Smooth muscle cell of the umbilical artery (primary cell): ENCODE data around the gene EIF4G1. TPM values are rescaled to one million over a fixed set of nuclear protein-coding genes. Genes with fewer than 3 reads are reported as not detected.

ENCODE experiments used
- total RNA-seq: library from RNA; depleted of rRNA; stranded (reverse); fragments of >200 nt; gene quantifications from 2 replicates; pipeline ENCODE4 v1.2.3, GENCODE V29; 2014

EIF4G1 gene
- total RNA-seq = 258 and 495 TPM in 2 replicates

GRCh38 chr3:184314363-184314699 lies at the start of gene EIF4G1:
EIF4G1 (plus strand) TSS chr3:184314606; CDS start chr3:184315797, 1,191 bp downstream.

GRCh38 chr3:184275961-184276910 lies 38.2 kb upstream of the EIF4G1 start, which contains the start of gene ECE2:
ECE2 (plus strand) TSS chr3:184276022; CDS start chr3:184276154, 132 bp downstream.

GRCh38 chr3:184298759-184299487 lies 15.5 kb upstream of the EIF4G1 start, which contains the start of gene PSMD2:
PSMD2 (plus strand) TSS chr3:184299241; CDS start chr3:184299267, 26 bp downstream.

GRCh38 chr3:184337399-184337714 lies 23.0 kb downstream of the EIF4G1 start, which contains the start of gene FAM131A:
FAM131A (plus strand) TSS chr3:184337600; CDS start chr3:184337631, 31 bp downstream.

GRCh38 chr3:184361532-184361931 lies 47.1 kb downstream of the EIF4G1 start, which contains the start of the genes CLCN2 and POLR2H:
CLCN2 (minus strand) TSS chr3:184361605; CDS start chr3:184361479, 126 bp downstream.
POLR2H (plus strand) TSS chr3:184361710; CDS start chr3:184363493, 1,783 bp downstream.

GRCh38 chr3:184377882-184378445 lies 63.6 kb downstream of the EIF4G1 start, which contains the start of gene THPO:
THPO (minus strand) TSS chr3:184378207; CDS start chr3:184376259, 1,948 bp downstream.

GRCh38 chr3:184379358-184380184 lies 65.2 kb downstream of the EIF4G1 start, which contains the start of gene CHRD:
CHRD (plus strand) TSS chr3:184380054; CDS start chr3:184380319, 265 bp downstream.

Other genes starting within 250 kb of the EIF4G1 start
- gene HTR3E, start 217.5 kb upstream of the EIF4G1 start, total RNA-seq = not detected in 2 replicates
- gene EIF2B5, start 179.2 kb upstream of the EIF4G1 start, total RNA-seq = 25.2 and 29.4 TPM in 2 replicates
- 41.6 and 63.3 TPM in 2 replicates for gene DVL3, start 159.2 kb upstream of the EIF4G1 start, total RNA-seq
- gene AP2M1, start 139.8 kb upstream of the EIF4G1 start, total RNA-seq = 561 and 564 TPM in 2 replicates
- gene ABCF3, start 128.4 kb upstream of the EIF4G1 start, total RNA-seq = 42.1 and 49.6 TPM in 2 replicates
- gene VWA5B2, start 85.0 kb upstream of the EIF4G1 start, total RNA-seq = not detected in 2 replicates
- 41.1 and 49.0 TPM in 2 replicates for gene ALG3, start 65.6 kb upstream of the EIF4G1 start, total RNA-seq
- 2.4 and 4.2 TPM in 2 replicates for gene EEF1AKMT4, start 64.9 kb upstream of the EIF4G1 start, total RNA-seq
- 0.37 TPM in 1 of 2 replicates, not detected in the other for gene CAMK2N2, start 53.1 kb upstream of the EIF4G1 start, total RNA-seq
- gene ECE2, start 38.6 kb upstream of the EIF4G1 start, total RNA-seq = not detected in 2 replicates
- gene PSMD2, start 15.4 kb upstream of the EIF4G1 start, total RNA-seq = 557 and 1,040 TPM in 2 replicates
- 21.4 and 38.7 TPM in 2 replicates for gene FAM131A, start 23.0 kb downstream of the EIF4G1 start, total RNA-seq
- 2.4 and 2.8 TPM in 2 replicates for gene CLCN2, start 47.0 kb downstream of the EIF4G1 start, total RNA-seq
- 86.7 and 121 TPM in 2 replicates for gene POLR2H, start 47.1 kb downstream of the EIF4G1 start, total RNA-seq
- not detected in 2 replicates for gene THPO, start 63.6 kb downstream of the EIF4G1 start, total RNA-seq
- 0.55 and 0.59 TPM in 2 replicates for gene CHRD, start 65.4 kb downstream of the EIF4G1 start, total RNA-seq
- gene EPHB3, start 247.2 kb downstream of the EIF4G1 start, total RNA-seq = 1.7 and 3.9 TPM in 2 replicates